Stimulated activated CD4-positive, alpha-beta T cell treated with anti-CD3 and anti-CD28 coated beads, Interleukin-2, amount 100 ng/mL, for 24 hours (primary cell): ENCODE data around the gene DCPS.

Experiments
- DNase-seq, 2 donors: peaks; one replicate each; pipeline ENCODE4 v3.0.0-alpha.2; 2020

Gene DCPS

GRCh38 chr11:126328938-126329643, 25.2 kb downstream of the DCPS start:
- no peak for DNase-seq

GRCh38 chr11:126329644-126330211, 25.9 kb downstream of the DCPS start:
- DNase-seq: no peak

- no peak for DNase-seq
Measured at GRCh38 chr11:126331286-126331685, 27.4 kb downstream of the DCPS start.

DNA sequence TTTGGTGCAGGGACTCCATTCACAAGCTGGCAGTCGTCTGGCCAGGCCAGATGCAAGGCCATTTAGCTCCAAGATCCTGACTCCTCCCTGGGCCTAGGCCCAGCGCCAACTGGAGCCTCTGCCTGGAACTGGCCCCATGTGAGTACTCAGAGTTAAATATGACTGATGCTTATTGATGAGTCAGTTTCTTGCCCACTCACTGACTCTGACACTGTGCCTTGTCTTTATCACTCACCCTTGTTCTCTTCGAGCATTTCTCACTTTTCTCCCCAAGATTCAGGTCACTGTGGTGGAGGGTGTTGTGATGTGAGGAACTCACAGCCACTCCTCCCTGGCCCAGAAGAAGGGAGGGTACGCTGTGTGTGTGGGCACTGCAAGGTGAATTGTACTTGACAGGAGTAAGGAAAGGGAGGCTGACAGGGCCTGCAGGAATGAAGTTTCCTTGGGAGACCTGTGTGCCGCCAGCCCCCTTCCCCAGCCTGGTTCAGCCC, 28.4 kb downstream of the DCPS start:
- no peak for DNase-seq

- DNase-seq: no peak
Measured at GRCh38 chr11:126333142-126333541, 29.3 kb downstream of the DCPS start.

GRCh38 chr11:126334659-126335462, 31.0 kb downstream of the DCPS start:
- no peak for DNase-seq

- DNase-seq: no peak
Measured at GRCh38 chr11:126335463-126335760, 31.6 kb downstream of the DCPS start.

- no peak for DNase-seq
Measured at GRCh38 chr11:126336138-126336541, 32.3 kb downstream of the DCPS start.

GRCh38 chr11:126336671-126337101, 32.8 kb downstream of the DCPS start:
- DNase-seq: no peak

GRCh38 chr11:126337126-126337473, 33.2 kb downstream of the DCPS start:
- no peak for DNase-seq

GRCh38 chr11:126337474-126338241, 33.8 kb downstream of the DCPS start:
- DNase-seq: no peak

DNA sequence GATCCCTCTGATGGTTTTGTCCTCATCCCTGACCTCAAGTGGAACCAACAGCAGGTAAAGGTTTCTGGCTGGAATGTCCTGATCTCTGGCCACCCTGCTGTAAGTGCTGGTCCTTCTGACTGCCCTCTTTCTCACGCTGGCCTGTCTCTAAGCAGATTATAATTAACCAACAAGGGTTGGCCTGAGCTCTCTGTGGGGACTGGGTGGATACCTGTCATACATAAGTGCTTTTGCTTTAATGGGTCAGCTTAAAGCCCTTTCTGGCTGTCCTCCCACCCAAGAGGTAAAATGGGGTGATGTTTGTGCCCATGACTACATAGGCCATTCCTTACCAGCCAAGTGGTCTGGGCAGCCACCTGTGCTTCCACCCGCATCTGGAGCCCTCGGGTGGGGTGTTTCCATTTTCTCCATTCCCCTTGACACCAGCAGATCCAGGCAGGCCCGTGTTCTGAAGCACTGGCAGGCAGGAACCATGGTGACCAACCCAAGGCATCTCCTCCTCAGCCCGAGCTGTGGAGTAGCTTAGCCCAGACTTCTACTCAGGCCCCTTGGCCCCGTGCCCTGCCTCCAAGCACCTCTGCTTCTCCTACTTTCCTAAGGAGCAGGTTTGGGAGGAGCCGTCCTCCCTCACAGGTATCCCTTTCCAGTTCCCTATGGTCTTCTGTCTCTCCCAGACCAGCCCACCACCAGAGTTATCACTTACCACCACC, 34.6 kb downstream of the DCPS start:
- DNase-seq: no peak

- DNase-seq: no peak
Measured at GRCh38 chr11:126339073-126339862, 35.4 kb downstream of the DCPS start.

DNA sequence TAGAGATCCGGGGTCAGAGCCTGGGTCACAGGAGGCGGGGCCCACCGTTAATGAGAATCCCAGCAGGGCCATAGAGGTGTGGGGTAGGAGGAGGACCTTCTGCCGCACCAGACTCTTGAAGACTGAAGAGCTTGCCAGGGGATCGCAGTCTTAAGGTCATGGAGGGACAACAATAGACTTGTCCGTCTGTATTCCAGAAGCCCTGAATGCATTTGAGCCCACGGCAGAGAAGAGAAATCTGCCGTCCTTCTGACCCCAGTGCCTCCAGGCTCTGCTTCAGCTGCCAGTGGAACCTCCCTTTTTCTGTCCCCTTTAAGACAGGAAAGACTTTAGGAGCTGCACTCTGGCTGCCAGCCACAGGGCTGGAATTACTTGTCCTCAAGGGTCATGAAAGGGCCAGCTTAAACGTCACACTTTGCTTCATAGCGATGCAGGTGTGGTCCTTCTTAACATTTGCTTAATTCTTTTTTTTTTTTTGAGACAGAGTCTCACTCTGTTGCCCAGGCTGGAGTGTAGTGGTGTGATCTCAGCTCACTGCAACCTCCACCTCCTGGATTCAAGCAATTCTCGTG, 36.1 kb downstream of the DCPS start:
- no peak for DNase-seq

- DNase-seq: no peak
Measured at GRCh38 chr11:126340960-126341606, 37.2 kb downstream of the DCPS start.

DNA sequence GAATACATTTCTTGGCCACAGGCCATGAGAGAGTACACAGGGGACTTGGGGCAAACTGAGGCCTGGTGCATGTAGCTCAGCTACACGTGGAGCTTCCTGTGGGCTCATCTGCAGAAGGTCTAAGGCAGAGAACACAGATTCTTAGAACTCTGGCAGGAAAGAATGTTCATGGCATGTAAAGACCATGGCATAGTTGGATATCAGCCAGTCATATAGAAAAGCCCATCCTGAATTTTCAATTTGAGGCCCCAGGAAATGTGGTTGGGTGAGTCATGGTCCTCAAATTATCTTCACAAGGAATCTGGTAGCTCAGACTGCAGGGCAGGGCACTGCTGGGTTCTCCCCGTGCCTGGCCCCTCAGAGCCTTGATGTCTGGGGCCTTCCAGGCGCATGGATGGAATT, 37.9 kb downstream of the DCPS start:
- DNase-seq: no peak

DNA sequence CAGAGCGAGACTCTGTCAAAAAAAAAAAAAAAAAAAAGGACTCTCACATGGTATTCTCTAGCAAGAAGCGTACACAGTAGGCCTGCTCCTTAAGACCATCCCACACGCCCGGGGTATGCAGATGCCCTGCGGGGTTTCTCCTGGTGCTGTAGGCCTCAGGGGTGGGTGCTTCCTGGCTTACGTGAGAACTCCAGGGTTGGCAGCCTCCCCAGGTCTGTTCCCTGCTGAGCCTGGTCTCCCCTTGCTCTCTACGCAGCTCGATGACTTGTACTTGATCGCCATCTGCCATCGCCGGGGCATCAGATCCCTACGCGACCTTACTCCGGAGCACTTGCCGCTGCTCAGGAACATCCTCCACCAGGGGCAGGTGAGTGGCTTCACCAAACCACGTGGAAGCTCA, 39.2 kb downstream of the DCPS start:
- no peak for DNase-seq

GRCh38 chr11:126344141-126345080, 40.6 kb downstream of the DCPS start:
- no peak for DNase-seq

- no peak for DNase-seq
Measured at GRCh38 chr11:126345283-126345682, 41.4 kb downstream of the DCPS start.
